Kidney (tissue), 14 donors: ENCODE measurements around the gene PLA2G4D. TPM values are rescaled to one million over a fixed set of nuclear protein-coding genes. Genes with fewer than 3 reads are reported as not detected.

Source experiments
- DNase-seq, 5 donors: peaks; one replicate each; pipeline ENCODE4 v3.0.0-alpha.2; 2013 to 2020
- FAIRE-seq: peaks from 2 replicates; lab custom pipeline; 2012; peaks lifted over from hg19 to GRCh38; lab: Jason Lieb, UNC
- H3K27ac ChIP-seq, 2 donors: one replicate each; pipeline ENCODE4 v1.7.0; 2013; ENCODE audit warnings: low read depth in 2 of 2, low read length in 2 of 2, inconsistent platforms in 1 of 2
- H3K27me3 ChIP-seq: one replicate; pipeline ENCODE4 v1.7.1; 2013; ENCODE audit warnings: low read length, inconsistent platforms; ENCODE audit not compliant: control insufficient read depth, insufficient read depth
- H3K36me3 ChIP-seq, 3 donors: one replicate each; pipeline versions ENCODE4 v1.7.0 to v1.7.1; 2013; ENCODE audit warnings: low read length in 3 of 3, control low read depth in 1 of 3, inconsistent platforms in 1 of 3; ENCODE audit not compliant: insufficient read depth in 3 of 3, control insufficient read depth in 2 of 3
- H3K4me1 ChIP-seq, 3 donors: one replicate each; pipeline versions ENCODE4 v1.7.0 to v1.7.1; 2013; ENCODE audit warnings: low read length in 3 of 3, inconsistent platforms in 1 of 3, low read depth in 1 of 3; ENCODE audit not compliant: control insufficient read depth in 2 of 3, insufficient read depth in 2 of 3
- H3K4me3 ChIP-seq, 3 donors: one replicate each; pipeline versions ENCODE4 v1.7.0 to v1.8.1; 2013; ENCODE audit warnings: low read length in 3 of 3, control low read depth in 1 of 3, inconsistent platforms in 1 of 3
- H3K9ac ChIP-seq, 3 donors: one replicate each; pipeline versions ENCODE4 v1.7.0 to v1.7.1; 2013; ENCODE audit warnings: low read length in 3 of 3, control low read depth in 1 of 3, inconsistent platforms in 1 of 3
- H3K9me3 ChIP-seq, 3 donors: one replicate each; pipeline versions ENCODE4 v1.7.0 to v1.7.1; 2013; ENCODE audit warnings: low read length in 3 of 3, control low read depth in 1 of 3, inconsistent platforms in 1 of 3; ENCODE audit not compliant: control insufficient read depth in 2 of 3, insufficient read depth in 1 of 3
- intact Hi-C: fragments of 100-400 bp; cut with DNase I; formaldehyde crosslinking; loops from one replicate; pipeline ENCODE4 v1.11.1; 2022
- polyA plus RNA-seq: library from polyadenylated mRNA; stranded (reverse); fragments of 350-450 nt; fragmentation: Illumina TruSeq; extraction: RNeasy Lipid Tissue Mini Kit (QIAGEN cat#74804); gene quantifications from one replicate; pipeline ENCODE4 v1.2.3, GENCODE V29; 2014; ENCODE audit warnings: low read depth, low replicate concordance; ENCODE audit not compliant: insufficient read depth
- total RNA-seq: library from RNA; stranded (reverse); fragmentation: NEBNext Ultra II Directional; extraction: Animal tissue kit (Norgen Biotek cat#: 25700); gene quantifications from one replicate; pipeline ENCODE4 v1.2.1, GENCODE V29; 2021
- TF ChIP-seq, protein P1 (sequence below): IDR thresholded peaks from 3 replicates; pipeline ENCODE4 v1.5.1; 2012; ENCODE audit warnings: mild to moderate bottlenecking, moderate library complexity, borderline replicate concordance; ENCODE audit not compliant: insufficient read depth; ENCODE audit errors: extremely low read depth
- donor health status: control.
- donor health status: control.
- donor health status: control.
- donor health status: control.
- donor health status: control.
- donor health status: DM: yes; HTN: yes; CAD: no.
- donor health status: Normal renal cell carcinoma (clear cell type).

PLA2G4D gene
- total and polyA plus RNA-seq, 2 donors from 2014 or later, result not detected

DNA sequence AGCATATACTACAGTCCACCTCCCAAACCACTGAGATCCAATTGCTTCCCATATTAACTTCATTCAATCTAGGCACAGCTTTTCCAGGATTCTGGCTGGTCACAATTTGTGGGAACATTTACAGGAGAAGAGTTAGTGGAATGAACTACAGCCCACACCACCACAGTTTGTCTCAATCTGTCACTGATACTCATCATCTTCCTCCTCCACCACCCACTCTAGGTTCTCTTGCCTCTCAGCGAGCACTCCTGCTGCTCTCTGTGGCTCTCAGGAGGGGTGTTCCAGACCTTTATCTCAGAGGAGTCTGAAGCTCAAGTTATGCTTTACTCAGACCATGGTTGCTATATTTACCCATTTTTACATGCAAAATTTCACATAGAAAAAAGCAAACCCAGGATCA is 25.9 kb upstream of the PLA2G4D start:
- DNase-seq (no peak), FAIRE-seq (no peak)
- TF ChIP-seq, protein P1, sequence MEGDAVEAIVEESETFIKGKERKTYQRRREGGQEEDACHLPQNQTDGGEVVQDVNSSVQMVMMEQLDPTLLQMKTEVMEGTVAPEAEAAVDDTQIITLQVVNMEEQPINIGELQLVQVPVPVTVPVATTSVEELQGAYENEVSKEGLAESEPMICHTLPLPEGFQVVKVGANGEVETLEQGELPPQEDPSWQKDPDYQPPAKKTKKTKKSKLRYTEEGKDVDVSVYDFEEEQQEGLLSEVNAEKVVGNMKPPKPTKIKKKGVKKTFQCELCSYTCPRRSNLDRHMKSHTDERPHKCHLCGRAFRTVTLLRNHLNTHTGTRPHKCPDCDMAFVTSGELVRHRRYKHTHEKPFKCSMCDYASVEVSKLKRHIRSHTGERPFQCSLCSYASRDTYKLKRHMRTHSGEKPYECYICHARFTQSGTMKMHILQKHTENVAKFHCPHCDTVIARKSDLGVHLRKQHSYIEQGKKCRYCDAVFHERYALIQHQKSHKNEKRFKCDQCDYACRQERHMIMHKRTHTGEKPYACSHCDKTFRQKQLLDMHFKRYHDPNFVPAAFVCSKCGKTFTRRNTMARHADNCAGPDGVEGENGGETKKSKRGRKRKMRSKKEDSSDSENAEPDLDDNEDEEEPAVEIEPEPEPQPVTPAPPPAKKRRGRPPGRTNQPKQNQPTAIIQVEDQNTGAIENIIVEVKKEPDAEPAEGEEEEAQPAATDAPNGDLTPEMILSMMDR, result no peak
- H3K27ac ChIP-seq, result no peak overlapping the region
- H3K9me3 ChIP-seq, result no peaks in the 10 kb centered on the region
- no peaks in the 10 kb centered on the region for H3K4me1 ChIP-seq
- intact Hi-C loops, result no loop called here
- no peaks in the 10 kb centered on the region for H3K36me3 ChIP-seq
- no peaks in the 10 kb centered on the region for H3K27me3 ChIP-seq
- H3K9ac ChIP-seq, result no peak overlapping the region
- no peak overlapping the region for H3K4me3 ChIP-seq

DNA sequence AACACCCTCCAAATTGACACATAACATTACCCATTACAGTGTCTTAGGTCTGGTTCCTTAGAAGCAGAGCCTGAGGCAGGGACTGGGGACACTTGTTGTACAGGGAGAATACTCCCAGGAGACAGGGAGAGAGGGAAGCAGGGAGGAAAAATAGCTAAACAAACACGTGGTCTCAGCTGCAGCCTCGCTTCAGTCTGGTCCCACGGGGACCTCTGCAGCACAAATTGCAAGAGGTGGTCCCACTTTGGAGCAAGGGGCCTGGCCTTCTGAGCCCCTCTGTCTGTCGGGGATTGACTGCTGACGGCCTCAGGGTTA is 25.0 kb upstream of the PLA2G4D start:
- H3K4me1 ChIP-seq, result no peaks in the 10 kb centered on the region
- FAIRE-seq (no peak), DNase-seq (no peak)
- no peaks in the 10 kb centered on the region for H3K9me3 ChIP-seq
- H3K9ac ChIP-seq, result no peak overlapping the region
- no peaks in the 10 kb centered on the region for H3K36me3 ChIP-seq
- TF ChIP-seq, protein P1, result no peak
- H3K4me3 ChIP-seq, result no peak overlapping the region
- no peak overlapping the region for H3K27ac ChIP-seq
- no peaks in the 10 kb centered on the region for H3K27me3 ChIP-seq
- intact Hi-C loops, result no loop called here

DNA sequence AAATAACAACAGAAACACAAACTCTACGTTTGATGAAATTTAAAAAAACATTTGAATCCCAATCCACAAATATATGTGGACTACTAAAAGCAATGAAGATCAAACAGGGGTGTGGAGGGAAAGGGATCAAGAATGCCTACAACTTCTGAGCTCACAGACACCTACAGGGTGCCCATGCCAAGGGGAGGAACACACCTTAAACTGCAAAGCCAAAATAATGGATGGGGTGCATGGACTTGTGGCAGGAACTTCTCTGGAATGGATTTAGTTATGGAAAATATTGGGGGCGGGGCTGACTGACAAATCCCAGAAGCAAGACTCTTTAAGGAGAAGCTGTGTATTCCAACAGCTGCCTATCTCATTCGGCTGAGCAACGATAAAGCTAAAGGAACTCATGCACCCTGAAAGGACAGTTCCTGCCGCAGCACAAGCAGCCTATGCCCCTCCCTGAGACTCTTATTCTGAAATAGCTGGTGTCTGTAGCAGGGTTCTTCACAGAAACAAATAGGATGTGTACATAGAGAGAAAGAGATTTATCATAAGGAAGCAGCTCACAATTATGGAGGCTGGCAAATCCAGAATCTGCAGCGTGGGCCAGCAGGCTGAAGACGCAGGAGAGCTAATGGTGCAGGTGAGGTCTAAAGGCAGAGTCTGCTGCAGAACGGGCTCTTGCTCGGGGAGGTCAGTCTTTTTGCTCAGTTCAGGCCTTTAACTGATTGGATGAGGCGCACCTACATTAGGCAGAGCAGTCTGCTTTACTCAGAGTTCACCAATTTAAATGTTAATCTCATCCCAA is 24.5 kb upstream of the PLA2G4D start:
- DNase-seq (peak in 2 of 5 donors; percentile 18 to 46), FAIRE-seq (no peak)
- intact Hi-C loops, result no loop called here
- no peak overlapping the region for H3K4me3 ChIP-seq
- TF ChIP-seq, protein P1, result no peak
- no peaks in the 10 kb centered on the region for H3K36me3 ChIP-seq
- H3K27ac ChIP-seq, result no peak overlapping the region
- no peaks in the 10 kb centered on the region for H3K4me1 ChIP-seq
- no peaks in the 10 kb centered on the region for H3K9me3 ChIP-seq
- no peak overlapping the region for H3K9ac ChIP-seq
- H3K27me3 ChIP-seq, result no peaks in the 10 kb centered on the region

DNA sequence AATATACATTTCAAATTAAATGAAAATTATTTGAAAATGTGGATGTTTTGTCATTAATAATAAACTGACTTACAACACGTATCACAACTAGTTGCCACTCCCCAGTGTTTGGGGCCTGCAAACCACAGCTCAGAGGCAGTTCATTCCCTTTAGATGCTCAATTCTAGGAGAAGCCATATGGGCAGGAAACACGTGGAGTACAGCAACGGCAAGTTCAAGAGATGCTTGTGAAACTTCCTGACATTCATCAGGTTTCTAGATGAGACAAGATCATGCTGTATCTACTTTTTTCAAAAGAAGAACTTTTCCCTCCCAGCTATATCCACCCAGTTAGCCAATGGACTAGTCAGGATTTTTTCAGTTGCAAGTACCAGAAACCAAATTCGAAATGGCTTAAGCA is 17.6 kb upstream of the PLA2G4D start:
- TF ChIP-seq, protein P1, result no peak
- no peak for FAIRE-seq
- peaks cover 0 to 3% (median 0%) of the 10 kb centered on the region in 3 donors for H3K9me3 ChIP-seq

More for the DNA sequence above, 17.6 kb upstream of the PLA2G4D start:
- intact Hi-C loops, result no loop called here
- no peak overlapping the region for H3K4me3 ChIP-seq
- no peaks in the 10 kb centered on the region for H3K27me3 ChIP-seq
- no peaks in the 10 kb centered on the region for H3K36me3 ChIP-seq
- no peak overlapping the region for H3K27ac ChIP-seq
- DNase-seq, result no peak
- H3K4me1 ChIP-seq, result no peaks in the 10 kb centered on the region
- no peak overlapping the region for H3K9ac ChIP-seq
